Right kidney (tissue), 1 donor: ENCODE results near the gene ZBTB40.

Experiments
- DNase-seq: peaks from one replicate; pipeline ENCODE4 v3.0.0-alpha.2; 2016

ZBTB40 gene

DNA sequence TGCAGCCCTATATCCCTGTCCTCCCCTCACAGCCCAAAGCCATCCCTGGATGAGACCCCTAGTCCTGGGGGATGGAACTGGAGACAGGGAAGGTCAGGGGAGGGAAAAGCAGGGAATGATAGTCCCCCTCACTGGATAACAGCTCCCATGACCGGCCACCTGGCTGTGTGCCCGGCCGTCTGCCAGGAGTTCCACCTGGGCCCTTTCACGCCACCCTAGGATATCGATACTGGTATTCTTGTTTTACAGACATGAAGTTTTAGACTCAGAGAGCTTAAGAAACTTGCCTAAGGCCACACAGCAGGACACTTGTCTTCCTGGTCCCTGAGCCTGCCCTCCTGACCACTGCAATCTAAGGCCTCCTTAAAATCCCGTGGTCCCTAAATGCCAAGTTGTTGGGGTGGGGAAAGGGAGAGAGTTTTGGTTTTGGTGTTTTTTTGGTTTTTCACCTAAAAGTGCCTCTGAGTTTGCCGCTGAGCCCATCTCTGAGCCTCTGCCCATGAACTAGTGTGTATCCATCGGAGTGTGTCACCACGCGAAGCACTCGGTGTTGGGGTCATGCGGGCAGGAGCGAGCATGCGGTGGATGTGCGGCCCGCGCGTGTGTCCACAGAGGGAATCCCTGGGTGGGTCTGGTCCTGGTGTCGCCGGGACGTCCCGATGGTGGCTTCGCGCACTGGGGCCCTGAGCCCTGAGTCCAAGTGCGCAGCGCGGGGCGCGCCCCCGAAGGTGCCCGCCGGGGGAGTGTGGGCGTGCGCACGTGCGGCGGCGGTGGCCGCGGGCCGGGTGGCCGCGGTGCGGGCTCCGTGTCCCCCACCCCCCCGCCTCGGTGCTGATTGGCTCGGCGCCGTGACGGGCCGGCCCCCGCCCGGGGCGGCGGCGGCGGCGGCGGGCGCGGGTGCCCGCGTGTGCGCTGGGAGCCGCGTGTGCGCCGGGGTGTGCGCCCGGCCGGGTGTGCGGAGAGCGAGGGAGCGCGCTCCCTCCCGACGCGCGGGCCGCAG lies 111.2 kb downstream of the ZBTB40 start, which contains the start of gene EPHA8:
TSS of gene EPHA8 (plus strand) at position 906 of the 1,000 bp plus-strand sequence. CDS start 147 bp downstream, outside the sequence.
- no peak for DNase-seq

- DNase-seq, result peak; percentile 37
These were observed 112.3 kb downstream of the ZBTB40 start for GRCh38 chr1:22563671-22564602.

DNA sequence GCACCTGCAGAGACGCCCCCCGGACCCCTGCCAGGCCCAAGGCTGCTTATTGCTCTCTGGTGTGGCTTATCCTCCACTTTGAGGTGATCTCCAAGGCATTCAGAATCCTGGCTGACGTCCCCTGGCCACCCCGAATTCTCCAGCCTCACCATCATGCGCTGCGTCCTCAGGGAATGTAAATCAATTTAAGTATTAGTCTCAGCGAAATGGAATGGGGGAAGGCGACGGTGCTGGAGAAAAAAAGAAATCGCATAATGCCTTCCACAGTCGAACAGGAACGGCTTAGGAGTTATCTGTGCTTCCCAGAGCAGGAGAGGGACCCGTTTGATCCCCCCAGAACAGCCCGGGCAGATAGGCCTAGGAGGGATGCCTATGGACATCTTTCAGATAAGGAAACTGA lies 114.5 kb downstream of the ZBTB40 start:
- DNase-seq, result no peak

GRCh38 chr1:22567197-22567596 lies 115.5 kb downstream of the ZBTB40 start:
- no peak for DNase-seq

DNA sequence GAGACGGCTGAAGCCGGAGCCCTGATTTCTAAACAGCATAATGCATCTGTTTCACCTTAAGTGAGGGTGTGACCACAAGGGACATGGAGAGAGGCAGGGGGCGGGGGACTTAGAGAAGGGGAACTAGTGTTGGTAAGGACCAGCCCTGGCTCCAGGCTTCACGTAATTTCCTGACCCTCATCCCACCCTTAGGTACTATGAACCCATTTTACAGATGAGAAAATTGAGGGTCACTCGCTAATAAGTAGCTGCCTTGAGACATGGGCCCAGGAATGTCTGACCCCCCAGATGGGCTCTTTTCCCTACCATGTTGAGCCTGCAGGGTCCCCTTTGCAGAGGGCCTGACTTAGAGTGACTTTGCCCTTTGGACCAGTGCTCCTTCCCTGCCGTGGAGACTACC lies 116.3 kb downstream of the ZBTB40 start:
- DNase-seq, result no peak

DNA sequence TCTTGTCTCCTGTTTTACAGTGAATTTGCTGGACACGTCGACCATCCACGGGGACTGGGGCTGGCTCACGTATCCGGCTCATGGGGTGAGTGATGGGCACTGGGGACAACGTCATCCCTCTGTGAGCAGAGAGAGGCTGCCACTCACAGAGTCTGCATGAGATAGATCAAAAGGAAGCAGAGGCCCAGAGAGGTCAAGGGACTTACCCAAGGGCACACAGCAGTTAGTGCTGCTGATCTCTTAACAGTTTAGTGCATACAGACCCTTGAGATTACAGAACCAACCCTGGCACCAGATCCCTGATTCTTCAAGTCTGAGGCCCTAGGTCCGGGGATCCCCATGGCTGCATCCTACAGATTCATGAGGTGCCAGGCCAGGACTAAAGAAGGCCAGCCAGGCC lies 117.6 kb downstream of the ZBTB40 start:
- no peak for DNase-seq

DNA sequence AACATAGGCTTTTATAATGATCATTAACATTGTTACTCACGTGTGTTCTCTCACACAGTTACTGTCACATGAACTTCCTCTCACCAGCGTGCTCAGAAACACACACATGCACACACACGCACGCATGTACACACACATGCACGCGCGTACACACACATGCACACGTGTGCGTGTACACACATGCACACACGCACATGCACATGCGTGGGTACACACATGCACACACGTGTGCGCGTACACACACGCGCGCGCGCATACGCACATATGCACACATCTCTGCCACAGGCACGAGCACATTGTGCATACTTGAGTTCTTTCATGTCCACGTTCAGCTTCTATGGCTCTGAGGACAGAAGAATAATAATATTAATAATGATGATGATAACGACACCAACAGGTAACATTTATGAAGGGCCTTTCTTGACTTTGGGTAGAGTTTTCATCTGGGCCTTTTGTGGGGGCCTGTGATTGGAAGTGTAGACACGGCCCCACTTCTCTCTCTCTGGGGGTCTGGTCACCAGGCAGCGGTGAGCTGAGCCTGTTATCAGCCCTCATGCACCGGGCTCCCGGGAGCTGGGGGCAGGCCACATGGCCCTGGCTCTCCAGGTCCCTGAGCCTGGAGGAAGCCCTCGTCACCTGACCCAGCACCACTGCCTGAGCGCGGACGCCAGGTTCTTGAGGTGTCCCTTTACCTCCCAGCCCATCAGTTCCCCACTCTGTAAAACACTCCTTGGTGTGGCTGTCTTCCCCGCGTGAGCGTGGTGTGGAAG lies 118.7 kb downstream of the ZBTB40 start:
- DNase-seq, result no peak

DNA sequence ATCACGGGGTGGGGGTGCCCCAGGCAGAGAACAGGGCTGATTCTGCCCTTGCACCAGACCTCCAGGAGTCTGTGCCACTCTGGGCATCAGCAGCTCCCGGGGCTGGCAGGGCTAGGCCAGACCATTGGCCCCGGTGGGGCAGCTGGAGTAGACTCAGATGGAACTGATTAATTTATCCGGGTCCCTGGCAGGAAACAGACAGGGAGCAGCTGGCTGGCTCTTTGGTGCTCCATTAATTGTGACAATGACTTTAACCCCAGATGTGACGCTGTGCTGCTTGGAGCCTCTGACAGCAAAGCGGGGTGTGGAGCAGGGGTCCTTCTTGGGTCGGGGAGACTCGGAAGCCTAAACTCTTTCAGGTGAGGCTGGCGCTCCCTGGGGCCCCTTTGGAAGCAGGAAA lies 121.2 kb downstream of the ZBTB40 start:
- no peak for DNase-seq

DNA sequence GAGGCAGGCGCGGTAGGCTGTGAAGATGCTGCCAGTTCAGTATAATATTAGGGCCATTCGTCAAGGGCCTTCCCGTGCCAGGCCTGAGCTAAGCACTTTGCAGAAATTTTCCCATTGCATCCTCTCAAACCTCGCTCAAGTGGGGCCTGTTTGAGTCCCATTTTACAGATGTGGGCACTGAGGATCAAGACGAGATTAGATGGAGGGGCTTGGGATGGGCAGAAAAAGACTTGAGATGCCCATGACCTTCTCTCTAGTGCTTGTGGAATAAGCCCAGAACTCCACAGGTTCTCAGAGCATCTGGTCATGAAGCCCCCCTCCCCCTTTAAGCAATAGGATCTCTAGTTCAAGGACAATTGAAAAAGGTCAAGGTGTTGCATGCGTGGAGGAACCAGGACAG lies 121.6 kb downstream of the ZBTB40 start:
- no peak for DNase-seq

DNA sequence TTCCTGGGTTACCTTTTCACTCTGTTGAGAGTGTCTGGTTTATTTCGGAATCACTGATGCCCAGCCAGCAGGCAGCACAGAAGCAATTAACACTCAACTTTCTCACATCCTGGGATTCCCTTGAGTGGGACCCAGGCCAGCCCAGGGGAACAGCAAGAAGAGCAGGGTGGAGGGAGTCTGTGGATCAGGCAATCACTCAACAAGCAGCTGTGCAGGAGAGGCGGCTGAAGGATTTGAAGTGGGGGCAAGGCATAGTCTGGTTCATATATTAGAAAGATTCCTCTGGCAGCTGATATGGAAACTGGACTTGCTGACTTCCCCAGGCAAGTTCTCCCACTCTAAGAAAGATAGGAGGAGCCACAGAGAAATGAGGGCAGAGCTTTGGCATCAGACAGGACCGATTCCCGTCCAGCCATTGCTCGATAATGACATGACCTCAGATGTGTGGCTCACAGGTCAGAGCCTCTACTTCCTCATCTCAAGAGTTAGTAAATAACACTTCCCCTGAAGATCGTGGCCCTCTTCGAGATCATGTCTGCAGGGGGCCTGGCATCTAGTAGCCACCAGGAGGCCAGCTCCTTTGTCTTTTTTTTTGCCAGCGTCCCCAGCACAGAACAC lies 124.0 kb downstream of the ZBTB40 start:
- no peak for DNase-seq

- no peak for DNase-seq
These were observed 124.5 kb downstream of the ZBTB40 start for GRCh38 chr1:22576150-22576544.

DNA sequence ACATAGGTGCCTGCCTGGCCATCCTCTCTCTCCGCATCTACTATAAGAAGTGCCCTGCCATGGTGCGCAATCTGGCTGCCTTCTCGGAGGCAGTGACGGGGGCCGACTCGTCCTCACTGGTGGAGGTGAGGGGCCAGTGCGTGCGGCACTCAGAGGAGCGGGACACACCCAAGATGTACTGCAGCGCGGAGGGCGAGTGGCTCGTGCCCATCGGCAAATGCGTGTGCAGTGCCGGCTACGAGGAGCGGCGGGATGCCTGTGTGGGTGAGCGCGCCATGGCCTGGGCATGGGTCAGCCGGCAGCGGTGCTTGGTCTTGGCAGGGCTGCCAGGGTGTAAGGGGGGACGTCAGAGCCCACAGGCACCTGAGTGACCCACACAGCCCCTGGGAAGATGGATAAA lies 125.0 kb downstream of the ZBTB40 start:
- no peak for DNase-seq

- no peak for DNase-seq
These were observed 127.2 kb downstream of the ZBTB40 start for GRCh38 chr1:22578732-22579361.

DNA sequence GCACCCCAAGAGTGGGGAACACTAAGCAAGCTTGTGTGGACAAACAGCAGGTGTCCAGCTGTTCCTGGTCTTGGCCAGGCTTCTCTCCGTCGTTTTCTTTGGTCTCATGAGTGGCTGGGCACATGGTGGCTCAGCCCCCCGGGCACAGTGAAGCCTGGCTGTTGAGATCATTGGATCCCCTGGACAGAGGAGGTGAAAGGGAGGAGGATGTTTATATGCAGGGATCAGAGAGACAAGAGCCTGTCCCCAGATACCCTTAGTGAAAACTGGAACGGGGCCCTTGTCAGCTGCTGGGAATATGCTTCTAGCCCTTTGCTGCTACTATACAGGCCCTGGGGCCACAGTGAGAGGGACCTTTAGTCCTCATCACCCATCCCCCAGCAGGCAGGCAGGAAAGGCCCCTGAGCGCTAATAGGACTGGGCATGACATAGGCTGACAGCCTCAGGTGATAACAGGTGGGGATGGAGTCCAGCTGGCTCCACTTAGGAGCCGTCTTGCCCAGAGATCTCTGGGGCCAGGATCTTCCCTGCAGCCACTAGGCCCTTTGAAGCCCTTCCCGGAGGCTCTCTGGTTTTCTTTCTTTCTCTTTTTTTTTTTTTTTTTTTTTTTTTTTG lies 128.0 kb downstream of the ZBTB40 start:
- DNase-seq, result no peak
